NCI-H446 (cell line): ENCODE results near the gene TRPM7.
"Not testable (repeated sequence)": the region's sequence is repeated elsewhere in the genome, so short reads cannot be mapped to it uniquely, and the experiment has no call there.

Source experiments
- DNase-seq, 2 experiments: peaks; one replicate each; lab custom pipeline; 2025; lab: John Stamatoyannopoulos, UW

TRPM7 gene

DNA sequence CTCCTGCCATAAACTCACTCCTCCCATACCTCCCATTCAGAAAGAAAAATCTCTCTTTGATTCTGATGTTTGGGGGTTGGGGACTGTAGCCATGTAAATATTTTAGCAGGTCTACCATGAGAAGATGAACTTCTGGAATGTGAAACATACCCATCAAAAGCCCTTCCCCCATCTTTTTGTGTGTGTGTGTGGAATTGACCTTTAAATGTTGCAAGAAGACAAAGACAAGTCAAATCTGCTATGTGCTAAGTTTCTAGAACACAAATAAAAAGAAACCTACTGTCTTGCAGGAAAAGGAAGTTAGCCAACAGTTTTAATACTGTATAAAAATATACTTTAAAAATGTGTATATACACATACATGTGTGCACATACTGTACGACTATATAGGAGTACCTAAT is 110.4 kb downstream of the TRPM7 start:
- DNase-seq: no peak

- DNase-seq: not testable (repeated sequence)
Observed at GRCh38 chr15:50573842-50574241, 112.8 kb downstream of the TRPM7 start.

- DNase-seq: no peak
Observed at GRCh38 chr15:50563756-50564155, 122.8 kb downstream of the TRPM7 start.

DNA sequence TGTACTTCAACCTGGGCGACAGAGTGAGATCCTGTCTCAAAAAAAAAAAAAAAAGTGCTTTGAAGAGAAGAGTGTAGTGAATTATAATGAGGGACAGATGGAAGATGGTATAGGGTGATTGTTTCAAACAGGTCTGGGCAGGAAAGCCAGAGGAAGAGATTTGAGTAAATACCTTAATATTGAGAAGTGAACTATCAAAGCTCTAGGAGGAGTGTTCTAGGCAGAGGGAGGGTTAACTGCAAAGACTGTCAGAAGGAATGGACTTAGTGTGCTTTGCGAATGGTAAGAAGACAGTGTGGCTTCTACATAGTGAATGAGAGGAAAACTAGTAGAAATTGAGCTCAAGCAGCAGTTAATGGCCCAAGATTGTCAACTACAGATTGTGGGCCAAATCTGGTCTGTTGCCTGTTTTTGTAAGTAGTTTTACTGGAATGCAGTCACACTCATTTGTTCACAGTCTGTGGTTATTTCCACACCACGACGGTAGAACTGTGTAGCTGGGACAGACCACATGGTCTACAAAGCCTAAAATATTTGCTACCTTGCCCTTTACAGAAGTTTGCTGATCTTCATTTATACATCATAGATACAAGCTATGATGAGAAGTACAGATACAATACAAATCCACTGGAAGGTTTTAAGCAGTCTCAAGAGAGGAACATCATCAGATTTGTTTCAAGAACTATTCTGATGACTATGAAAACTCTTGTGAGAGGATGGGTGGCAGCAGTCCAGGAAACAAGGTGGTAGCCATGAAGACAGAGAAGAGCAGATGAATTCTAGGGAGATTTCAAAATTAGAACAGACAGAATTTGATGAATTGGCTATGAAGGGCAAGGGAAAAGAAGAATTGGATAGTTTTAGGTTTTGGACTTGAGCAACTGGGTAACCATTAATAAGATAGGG is 123.6 kb downstream of the TRPM7 start:
- DNase-seq: no peak

GRCh38 chr15:50558012-50558411 is 128.6 kb downstream of the TRPM7 start:
- no peak for DNase-seq

DNA sequence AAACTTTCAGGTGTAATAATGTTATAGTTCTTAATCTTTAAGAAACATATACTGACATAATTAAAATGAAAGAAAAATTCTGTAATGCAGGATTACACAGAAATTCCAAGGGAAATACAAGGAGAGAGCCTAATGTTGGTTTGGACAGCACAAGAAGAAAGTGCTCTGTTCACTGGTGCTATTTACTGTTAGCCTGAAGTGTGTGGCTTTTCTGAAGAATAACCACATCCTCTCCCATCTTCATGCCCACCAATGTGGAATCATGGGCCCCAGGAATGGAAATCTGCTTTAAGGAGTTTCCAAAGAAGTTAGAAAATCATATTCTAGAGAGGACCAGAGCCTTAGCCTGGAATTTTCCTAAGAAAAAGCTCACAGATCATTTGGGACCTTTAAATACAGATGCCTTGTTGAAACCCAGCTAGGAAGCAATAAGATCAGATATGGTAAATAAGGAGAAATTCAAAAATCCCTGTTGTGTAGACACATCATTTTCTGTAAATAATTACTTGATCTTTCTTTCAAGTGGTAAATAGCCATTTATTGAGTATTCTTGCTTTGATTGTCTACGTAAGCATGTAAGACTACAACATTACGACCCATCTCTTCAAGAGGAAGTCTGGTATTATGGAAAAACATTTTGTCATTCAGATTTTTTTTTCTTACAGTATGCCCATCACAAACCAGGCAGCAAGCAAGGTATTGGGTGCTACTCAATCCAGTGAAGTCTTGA is 129.8 kb downstream of the TRPM7 start:
- DNase-seq: no peak

DNA sequence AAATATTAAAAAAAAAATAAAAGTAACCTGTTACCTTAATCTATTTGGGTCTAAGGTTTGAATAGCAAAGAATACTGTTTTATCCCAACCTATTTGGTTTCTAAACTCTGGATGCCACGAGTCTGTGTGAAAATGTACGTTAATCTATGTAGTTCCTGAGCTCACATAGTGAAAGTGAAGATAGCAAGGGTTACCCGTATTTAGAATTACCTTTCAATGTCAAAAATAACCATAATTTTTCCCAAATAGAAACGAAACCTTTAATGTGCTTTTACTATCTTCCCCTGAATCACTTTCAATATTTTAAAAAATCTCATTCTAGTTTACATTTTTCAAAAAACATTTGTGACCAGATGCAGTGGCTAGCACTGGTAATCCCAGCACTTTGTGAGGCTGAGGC is 134.4 kb downstream of the TRPM7 start:
- DNase-seq: no peak

GRCh38 chr15:50549326-50549725 is 137.3 kb downstream of the TRPM7 start:
- no peak for DNase-seq

- no peak for DNase-seq
Observed at GRCh38 chr15:50546566-50546965, 140.0 kb downstream of the TRPM7 start, which contains the start of gene USP50. Gene USP50 (minus strand): TSS chr15:50546666. CDS start chr15:50546525, 141 bp downstream.

DNA sequence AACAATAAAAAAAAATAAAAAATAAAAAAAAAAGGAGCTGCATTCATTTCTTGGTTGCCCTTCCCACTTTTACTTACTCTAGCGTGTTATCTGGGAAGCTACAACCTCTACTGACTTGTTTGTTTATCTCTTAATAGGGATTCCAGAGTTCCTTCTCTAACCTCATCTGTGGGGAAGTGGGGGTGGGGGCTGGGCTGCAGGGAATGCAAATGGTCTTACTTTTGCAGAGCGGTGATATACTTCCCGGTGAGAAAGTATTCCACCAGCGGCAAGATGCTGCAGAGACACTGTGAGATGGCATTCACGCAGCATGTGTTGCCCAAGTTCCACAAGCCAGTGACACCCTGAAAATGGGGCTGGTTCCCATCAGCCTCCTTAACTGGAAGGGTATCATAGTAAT is 142.2 kb downstream of the TRPM7 start:
- no peak for DNase-seq

GRCh38 chr15:50543556-50543955 is 143.0 kb downstream of the TRPM7 start:
- DNase-seq: no peak

- DNase-seq: no peak
Observed at GRCh38 chr15:50542887-50543210, 143.7 kb downstream of the TRPM7 start.

- no peak for DNase-seq
Observed at GRCh38 chr15:50531766-50532165, 154.8 kb downstream of the TRPM7 start.

DNA sequence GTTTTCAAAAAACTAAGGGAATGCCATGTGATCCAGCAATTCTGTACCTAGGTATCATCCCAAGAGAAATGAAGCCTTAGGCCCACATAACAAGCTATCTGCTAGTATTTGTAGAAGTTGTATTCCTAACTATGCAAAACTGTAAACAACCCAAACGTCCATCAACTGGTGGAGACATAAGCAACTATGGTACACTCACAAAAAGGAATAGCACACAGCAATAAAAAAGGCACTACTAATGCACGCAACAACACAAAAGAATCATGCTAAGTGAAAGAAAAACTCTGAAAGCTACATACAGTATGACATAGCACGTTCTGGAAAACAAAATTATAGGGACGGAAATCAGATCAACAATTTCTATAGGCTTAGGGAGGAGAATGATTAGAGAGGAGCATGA is 155.4 kb downstream of the TRPM7 start:
- DNase-seq: no peak

DNA sequence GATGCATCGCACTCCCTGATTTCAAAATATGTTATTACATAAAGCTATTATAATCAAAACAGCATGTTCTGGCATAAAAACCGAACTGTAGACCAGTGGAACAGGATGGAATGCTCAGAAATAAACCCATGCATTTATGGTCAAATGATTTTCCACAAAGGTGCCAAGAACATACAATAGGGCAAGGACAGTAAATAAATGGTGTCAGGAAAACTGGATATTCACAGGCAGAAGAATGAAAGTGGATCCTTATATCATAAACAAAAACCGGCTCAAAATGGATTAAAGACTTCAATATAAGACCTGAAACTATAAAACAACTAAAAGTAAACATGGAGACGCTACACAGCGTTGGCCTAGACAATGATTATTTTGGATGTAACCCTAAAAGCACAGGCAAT is 162.7 kb downstream of the TRPM7 start:
- DNase-seq: no peak

DNA sequence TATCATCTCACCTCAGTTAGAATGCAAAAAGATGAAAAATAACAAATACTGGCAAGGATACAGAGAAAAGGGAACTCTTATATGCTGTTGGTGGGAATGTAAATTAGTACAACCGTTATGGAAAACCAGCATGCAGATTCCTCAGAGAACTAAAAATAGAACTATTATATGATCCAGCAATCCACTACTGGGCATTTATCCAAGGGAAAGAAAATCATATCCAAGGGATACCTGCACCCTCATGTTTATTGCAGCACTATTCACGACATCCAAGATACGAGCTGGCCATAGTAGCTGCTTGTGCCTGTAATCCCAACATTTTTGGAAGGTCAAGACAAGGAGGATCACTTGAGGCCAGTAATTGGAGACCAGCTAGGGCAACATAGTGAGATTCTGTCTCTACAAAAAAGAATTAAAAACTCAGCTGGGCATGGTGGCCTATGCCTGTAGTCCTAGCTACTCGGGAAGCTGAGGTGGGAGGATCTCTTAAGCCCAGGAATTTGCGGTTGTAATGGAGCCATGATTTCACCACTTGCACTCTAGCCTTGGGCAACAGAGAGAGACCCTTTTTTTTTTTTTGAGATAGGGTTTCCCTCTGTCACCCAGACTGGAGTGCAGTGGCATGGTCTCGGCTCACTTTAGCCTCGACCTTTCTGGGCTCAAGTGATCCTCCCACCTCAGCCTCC is 166.7 kb downstream of the TRPM7 start:
- no peak for DNase-seq

GRCh38 chr15:50513001-50513400 is 173.6 kb downstream of the TRPM7 start:
- no peak for DNase-seq
